Gastrocnemius medialis (tissue), 4 donors: Measurements from ENCODE around the gene EPPIN. TPM values are rescaled to one million over a fixed set of nuclear protein-coding genes. Genes with fewer than 3 reads are reported as not detected.

Source experiments
- ATAC-seq, 2 donors: fragments of 150-250 bp; one replicate each; pipeline ENCODE4 v1.9.1; 2016
- DNase-seq, 2 donors: peaks; one replicate each; pipeline ENCODE4 v3.0.0-alpha.2; 2019
- H3K27ac ChIP-seq, 4 donors: fragments of 200-600 bp; sonication (generic); 1 replicate in 1 of 4; 2 replicates in 3 of 4; pipeline ENCODE4 v1.5.1; 2016 to 2018; ENCODE audit warnings: mild to moderate bottlenecking in 2 of 4, moderate library complexity in 1 of 4
- H3K27me3 ChIP-seq, 3 donors: fragments of 200-600 bp; sonication (generic) in 2 of 3; 1 replicate in 1 of 3; 2 replicates in 2 of 3; pipeline versions ENCODE4 v1.5.1 to v1.6.0; 2016 to 2019; ENCODE audit warnings: mild to moderate bottlenecking in 1 of 3, moderate library complexity in 1 of 3
- H3K36me3 ChIP-seq, 2 donors: fragments of 200-600 bp; sonication (generic) in 1 of 2; one replicate each; pipeline ENCODE4 v1.5.1; 2017 to 2018
- H3K4me1 ChIP-seq, 2 donors: fragments of 200-600 bp; sonication (generic) in 1 of 2; one replicate each; pipeline ENCODE4 v1.5.1; 2016 to 2017; ENCODE audit warnings: mild to moderate bottlenecking in 2 of 2
- H3K4me3 ChIP-seq, 4 donors: fragments of 200-600 bp; sonication (generic) in 3 of 4; 1 replicate in 1 of 4; 2 replicates in 3 of 4; pipeline ENCODE4 v1.5.1; 2016 to 2019; ENCODE audit warnings: mild to moderate bottlenecking in 2 of 4
- H3K9me3 ChIP-seq, 3 donors: fragments of 200-600 bp; sonication (generic) in 2 of 3; 1 replicate in 1 of 3; 2 replicates in 2 of 3; pipeline ENCODE4 v1.5.1; 2016 to 2019
- POLR2A ChIP-seq, 2 donors: fragments of 450-650 bp; IDR thresholded peaks; one replicate each; pipeline ENCODE4 v1.6.1; 2017; ENCODE audit warnings: antibody characterized with exemption in 2 of 2, mild to moderate bottlenecking in 2 of 2, moderate library complexity in 2 of 2
- in situ Hi-C, 4 donors: fragments of 200-750 bp; cut with MboI; loops; one replicate each; pipeline versions ENCODE4 v1.15.0 to v1.8.0; 2017; ENCODE audit warnings: low sequenced_read_pairs in 4 of 4
- intact Hi-C: fragments of 100-400 bp; cut with DNase I; formaldehyde crosslinking; loops from one replicate; pipeline ENCODE4 v1.15.1; 2023; ENCODE audit warnings: low total_unique reads
- total RNA-seq, 4 donors: library from RNA; depleted of rRNA; stranded (reverse); fragments of >200 nt; gene quantifications; one replicate each; pipeline versions ENCODE4 v1.1.0 to v1.2.3, GENCODE V29; 2016
- TF ChIP-seq, protein P1 (sequence below), 5 experiments: fragments of 450-650 bp in 3 of 5; fragments of 200-600 bp in 2 of 5; sonication (generic) in 2 of 5; IDR thresholded peaks in 4 of 5; conservative IDR thresholded peaks in 1 of 5; 1 replicate in 4 of 5; 2 replicates in 1 of 5; pipeline ENCODE4 v1.5.1; 2016 to 2019; ENCODE audit warnings: antibody characterized with exemption in 5 of 5, mild to moderate bottlenecking in 3 of 5, moderate library complexity in 3 of 5

The EPPIN gene
- total RNA-seq, result not detected

DNA sequence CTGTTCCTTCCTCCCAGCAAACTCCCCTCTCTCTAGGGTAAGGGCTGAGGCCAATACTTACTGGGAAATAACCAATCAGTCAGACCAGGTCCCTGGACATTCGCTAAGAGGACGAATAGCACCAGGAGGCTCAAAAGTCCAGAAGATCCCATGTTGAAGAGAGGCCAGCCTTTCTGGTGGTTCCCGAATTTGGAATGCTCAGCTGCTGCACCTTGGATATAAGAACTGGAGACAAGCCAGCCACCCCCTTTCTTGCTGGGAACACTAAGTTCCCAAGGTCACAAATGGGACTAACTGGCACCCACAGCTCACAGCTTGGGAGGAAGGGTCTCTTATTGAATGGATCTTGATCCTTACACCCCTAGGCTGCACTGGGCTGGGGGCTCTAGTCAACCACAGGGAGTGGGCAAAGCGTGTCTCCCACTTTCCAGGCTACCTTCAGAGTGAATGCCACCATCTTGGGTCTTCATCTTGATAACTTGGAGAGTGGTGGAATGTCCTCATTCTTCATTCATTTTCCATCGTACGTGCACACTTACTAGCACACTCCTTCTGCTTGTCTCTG, at the start of gene EPPIN:
Gene EPPIN, minus strand, starts transcription at position 196 of the 565 bp plus-strand sequence. Its CDS starts 44 bp downstream, at position 152.
- H3K4me3 ChIP-seq, result no peak within 1 kb of the TSS
- TF ChIP-seq, protein P1, sequence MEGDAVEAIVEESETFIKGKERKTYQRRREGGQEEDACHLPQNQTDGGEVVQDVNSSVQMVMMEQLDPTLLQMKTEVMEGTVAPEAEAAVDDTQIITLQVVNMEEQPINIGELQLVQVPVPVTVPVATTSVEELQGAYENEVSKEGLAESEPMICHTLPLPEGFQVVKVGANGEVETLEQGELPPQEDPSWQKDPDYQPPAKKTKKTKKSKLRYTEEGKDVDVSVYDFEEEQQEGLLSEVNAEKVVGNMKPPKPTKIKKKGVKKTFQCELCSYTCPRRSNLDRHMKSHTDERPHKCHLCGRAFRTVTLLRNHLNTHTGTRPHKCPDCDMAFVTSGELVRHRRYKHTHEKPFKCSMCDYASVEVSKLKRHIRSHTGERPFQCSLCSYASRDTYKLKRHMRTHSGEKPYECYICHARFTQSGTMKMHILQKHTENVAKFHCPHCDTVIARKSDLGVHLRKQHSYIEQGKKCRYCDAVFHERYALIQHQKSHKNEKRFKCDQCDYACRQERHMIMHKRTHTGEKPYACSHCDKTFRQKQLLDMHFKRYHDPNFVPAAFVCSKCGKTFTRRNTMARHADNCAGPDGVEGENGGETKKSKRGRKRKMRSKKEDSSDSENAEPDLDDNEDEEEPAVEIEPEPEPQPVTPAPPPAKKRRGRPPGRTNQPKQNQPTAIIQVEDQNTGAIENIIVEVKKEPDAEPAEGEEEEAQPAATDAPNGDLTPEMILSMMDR (IDR thresholded peaks at IDR 0.05 in 4 of 5, conservative IDR thresholded peaks at IDR 0.05 in 1 of 5), result no peak
- TF ChIP-seq POLR2A (IDR thresholded peaks at IDR 0.05), result no peak
- no peaks in the 10 kb centered on the region for H3K4me1 ChIP-seq
- intact Hi-C loops (no loop called here), in situ Hi-C loops (loop anchor here in 1 of 4 donors (25.0 kb wide), 1 partner anchor 215 kb away; no protein-coding TSS in a partner anchor)
- DNase-seq, result no peak
- H3K9me3 ChIP-seq, result no peaks in the 10 kb centered on the region
- ATAC-seq, result no peak
- H3K36me3 ChIP-seq, result no peaks in the 10 kb centered on the region
- no peaks in the 10 kb centered on the region for H3K27me3 ChIP-seq
- H3K27ac ChIP-seq, result no peak within 1 kb of the TSS

DNA sequence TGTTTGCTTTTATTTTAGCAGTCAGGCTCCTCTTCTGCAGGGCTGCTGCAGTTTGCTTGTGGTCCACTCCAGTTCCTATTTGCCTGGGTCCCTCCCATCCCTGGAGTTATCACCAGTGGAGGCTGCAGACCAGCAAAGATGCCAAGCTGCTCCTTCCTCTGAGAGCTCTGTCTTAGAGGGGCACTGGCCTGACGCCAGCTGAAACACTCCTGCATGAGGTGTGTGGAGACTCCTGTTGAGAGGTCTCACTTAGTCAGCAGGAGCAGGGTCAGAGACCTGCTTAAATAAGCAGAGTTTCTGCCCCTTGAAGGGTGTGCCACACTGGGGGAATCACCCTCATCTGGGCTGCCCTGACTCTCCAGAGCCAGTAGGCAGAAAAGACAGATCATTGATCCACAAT, 48.0 kb upstream of the EPPIN start:
- no peak overlapping the region for H3K27ac ChIP-seq
- in situ Hi-C loops, result no loop called here
- no peaks in the 10 kb centered on the region for H3K36me3 ChIP-seq
- intact Hi-C loops, result no loop called here
- H3K4me3 ChIP-seq, result no peak overlapping the region
- DNase-seq (no peak), ATAC-seq (no peak)
- H3K4me1 ChIP-seq, result no peaks in the 10 kb centered on the region
- TF ChIP-seq, protein P1 (IDR thresholded peaks at IDR 0.05 in 4 of 5, conservative IDR thresholded peaks at IDR 0.05 in 1 of 5), result no peak
- TF ChIP-seq POLR2A (IDR thresholded peaks at IDR 0.05), result no peak
- H3K27me3 ChIP-seq, result peaks cover 0 to 2% (median 0%) of the 10 kb centered on the region in 3 donors
- H3K9me3 ChIP-seq, result no peaks in the 10 kb centered on the region

DNA sequence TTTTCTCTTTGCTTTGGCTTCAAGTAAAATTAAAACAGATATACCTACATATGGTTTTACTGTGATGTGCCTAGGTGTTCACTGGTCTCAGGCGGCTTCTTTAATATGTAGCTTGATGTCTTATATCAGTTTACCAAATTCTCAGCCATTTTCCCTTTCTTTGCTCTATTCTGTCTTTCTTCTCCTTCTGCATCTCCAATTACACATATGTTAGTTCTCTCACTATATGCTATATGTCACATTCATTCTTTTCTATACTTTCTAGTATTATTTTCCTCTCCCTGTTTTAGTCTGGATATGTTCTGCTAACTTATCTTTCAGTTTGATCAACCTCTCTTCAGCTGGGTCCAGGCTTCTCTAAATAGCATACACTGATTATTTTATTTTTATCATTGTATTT, 46.3 kb upstream of the EPPIN start:
- in situ Hi-C loops, result no loop called here
- DNase-seq, result no peak
- Histone ChIP-seq H3K36me3 (no peaks in the 10 kb centered on the region), H3K9me3 (no peaks in the 10 kb centered on the region), H3K27ac (no peak overlapping the region), H3K27me3 (peaks cover 0 to 2% (median 0%) of the 10 kb centered on the region in 3 donors), H3K4me1 (no peaks in the 10 kb centered on the region), H3K4me3 (no peak overlapping the region)
- ATAC-seq, result no peak
- no peak for TF ChIP-seq POLR2A (IDR thresholded peaks at IDR 0.05)
- TF ChIP-seq, protein P1 (IDR thresholded peaks at IDR 0.05 in 4 of 5, conservative IDR thresholded peaks at IDR 0.05 in 1 of 5), result no peak
- intact Hi-C loops, result no loop called here

DNA sequence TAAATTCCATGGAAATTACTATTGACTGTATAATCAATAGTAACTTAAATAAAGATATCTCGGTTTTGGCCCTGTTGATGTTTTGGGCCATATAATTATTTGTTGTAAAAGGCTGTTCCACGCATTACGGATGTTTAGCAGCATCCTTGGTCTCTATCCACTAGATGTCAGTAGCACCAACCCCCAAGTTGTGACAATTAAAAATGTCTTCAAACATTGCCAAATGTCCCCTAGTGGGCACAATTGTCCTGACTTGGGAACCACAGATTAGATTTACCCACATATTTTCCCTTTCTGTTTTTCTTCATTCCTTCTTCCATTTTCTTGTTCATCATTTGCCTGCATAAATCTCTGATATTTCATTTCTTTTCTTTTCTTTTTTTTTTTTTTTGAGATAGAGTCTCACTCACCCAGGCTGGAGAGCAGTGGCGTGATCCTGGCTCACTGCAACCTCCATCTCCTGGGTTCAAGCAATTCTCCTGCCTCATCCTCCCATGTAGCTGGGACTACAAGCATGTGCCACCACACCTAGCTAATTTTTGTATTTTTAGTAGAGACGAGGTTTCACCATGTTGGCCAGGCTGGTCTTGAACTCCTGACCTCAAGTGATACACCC, 45.5 kb upstream of the EPPIN start:
- in situ Hi-C loops, result no loop called here
- H3K27ac ChIP-seq, result no peak overlapping the region
- intact Hi-C loops, result no loop called here
- H3K27me3 ChIP-seq, result peaks cover 0 to 2% (median 0%) of the 10 kb centered on the region in 3 donors
- no peak for TF ChIP-seq POLR2A (IDR thresholded peaks at IDR 0.05)
- TF ChIP-seq, protein P1 (IDR thresholded peaks at IDR 0.05 in 4 of 5, conservative IDR thresholded peaks at IDR 0.05 in 1 of 5), result no peak
- no peaks in the 10 kb centered on the region for H3K36me3 ChIP-seq
- ATAC-seq, result no peak
- no peaks in the 10 kb centered on the region for H3K9me3 ChIP-seq
- H3K4me1 ChIP-seq, result no peaks in the 10 kb centered on the region
- DNase-seq, result no peak
- no peak overlapping the region for H3K4me3 ChIP-seq
